ENCODE data around the gene PTH2.
"Not testable (repeated sequence)": the region's sequence is repeated elsewhere in the genome, so short reads cannot be mapped to it uniquely, and the experiment has no call there.

The PTH2 gene

GRCh38 chr19:49447485-49448431 lies 24.5 kb upstream of the PTH2 start:
- DNase-seq (ENCODE audit: low read depth, low spot score), result no peak

DNA sequence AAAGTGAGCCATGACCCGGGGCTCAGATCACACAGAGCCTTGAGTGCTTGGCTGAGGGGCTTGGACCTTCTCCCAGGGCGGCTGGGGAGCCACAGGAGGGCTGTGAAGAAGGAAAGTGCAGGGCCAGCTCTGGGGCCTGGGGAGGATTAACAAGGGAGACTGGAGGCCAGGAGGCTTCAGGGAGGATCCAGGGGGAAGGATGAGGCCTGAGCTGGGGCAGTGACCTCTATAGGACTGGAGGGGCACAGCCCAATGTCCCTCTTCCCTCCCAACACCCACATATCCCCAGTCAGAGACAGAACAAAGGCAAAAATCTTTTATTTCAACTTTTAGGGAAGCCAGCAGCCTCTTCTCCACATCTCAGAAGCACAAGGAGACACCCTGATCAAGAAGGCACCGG lies 22.8 kb upstream of the PTH2 start:
- DNase-seq (ENCODE audit: low read depth, low spot score), result no peak

- not testable (repeated sequence) for DNase-seq (ENCODE audit: low read depth, low spot score)
Measured at GRCh38 chr19:49444100-49444700, 21.0 kb upstream of the PTH2 start.

DNA sequence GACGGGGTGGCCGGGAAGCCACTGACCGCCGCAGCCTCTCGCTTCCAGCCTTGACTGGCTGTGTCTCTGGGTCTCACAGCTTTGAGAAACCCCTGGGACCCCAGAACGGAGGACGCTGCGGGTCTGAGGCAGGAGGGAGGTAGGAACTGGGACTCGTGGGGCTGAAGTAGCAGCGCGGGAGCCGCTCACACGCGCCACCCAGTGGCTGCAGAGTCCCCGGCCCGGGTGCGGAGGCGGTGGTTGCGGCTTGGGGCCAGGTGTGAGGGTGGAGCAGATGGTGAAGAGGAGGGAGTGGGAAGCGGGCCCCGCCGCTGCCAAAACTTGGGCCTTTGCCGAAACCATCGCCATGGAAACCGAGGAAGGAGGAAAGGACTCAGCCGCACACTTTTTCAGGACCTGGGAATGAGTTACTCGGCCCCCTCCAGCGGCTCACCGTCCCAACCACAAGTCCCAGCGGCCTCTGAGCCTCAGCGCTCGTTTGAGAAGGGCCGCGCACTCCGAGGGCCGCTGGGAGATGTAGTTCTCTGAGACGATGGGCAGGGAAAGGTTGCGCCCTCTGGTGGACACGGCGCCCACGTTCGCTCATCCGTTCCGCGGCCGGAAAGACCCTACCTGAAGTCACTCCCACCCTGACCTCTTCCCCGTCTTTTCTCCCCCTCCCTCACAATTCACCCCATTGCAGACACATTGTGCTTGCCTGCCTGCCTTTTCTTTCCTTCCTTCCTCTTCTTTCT lies 20.3 kb upstream of the PTH2 start:
- no peak for DNase-seq (ENCODE audit: low read depth, low spot score)

DNA sequence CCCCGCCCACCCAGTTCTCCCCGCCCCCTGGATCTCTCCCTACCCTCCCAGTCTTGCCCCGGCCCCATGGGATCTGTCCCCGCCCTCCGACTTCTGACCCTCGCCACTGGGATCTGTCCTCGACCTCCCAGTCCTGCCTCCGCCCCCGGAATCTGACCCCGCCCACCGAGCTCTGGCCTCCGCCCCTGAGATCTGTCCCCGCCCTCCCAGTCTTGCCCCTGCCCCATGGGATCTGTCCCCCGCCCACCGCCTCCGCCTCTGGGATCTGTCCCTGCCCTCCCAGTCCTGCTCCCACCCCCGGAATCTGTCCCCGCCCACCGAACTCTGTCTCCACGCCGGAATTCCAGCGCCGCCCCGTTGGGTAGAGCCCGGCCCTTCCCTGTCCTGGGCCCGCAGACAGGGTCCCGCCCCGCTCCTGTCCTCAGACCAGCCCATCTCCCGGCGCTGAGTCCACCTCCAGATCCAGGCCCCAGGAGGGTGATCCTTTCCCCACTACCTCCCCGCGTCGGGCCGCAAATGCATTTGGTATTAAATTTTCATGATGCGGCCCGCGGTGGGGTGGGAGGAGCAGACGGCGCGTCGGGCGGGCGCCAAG lies 19.6 kb upstream of the PTH2 start:
- peak; percentile 74 for DNase-seq (ENCODE audit: low read depth, low spot score)

GRCh38 chr19:49442354-49442753 lies 19.1 kb upstream of the PTH2 start:
- DNase-seq (ENCODE audit: low read depth, low spot score), result no peak

GRCh38 chr19:49441960-49442350 lies 18.7 kb upstream of the PTH2 start:
- DNase-seq (ENCODE audit: low read depth, low spot score), result no peak

DNA sequence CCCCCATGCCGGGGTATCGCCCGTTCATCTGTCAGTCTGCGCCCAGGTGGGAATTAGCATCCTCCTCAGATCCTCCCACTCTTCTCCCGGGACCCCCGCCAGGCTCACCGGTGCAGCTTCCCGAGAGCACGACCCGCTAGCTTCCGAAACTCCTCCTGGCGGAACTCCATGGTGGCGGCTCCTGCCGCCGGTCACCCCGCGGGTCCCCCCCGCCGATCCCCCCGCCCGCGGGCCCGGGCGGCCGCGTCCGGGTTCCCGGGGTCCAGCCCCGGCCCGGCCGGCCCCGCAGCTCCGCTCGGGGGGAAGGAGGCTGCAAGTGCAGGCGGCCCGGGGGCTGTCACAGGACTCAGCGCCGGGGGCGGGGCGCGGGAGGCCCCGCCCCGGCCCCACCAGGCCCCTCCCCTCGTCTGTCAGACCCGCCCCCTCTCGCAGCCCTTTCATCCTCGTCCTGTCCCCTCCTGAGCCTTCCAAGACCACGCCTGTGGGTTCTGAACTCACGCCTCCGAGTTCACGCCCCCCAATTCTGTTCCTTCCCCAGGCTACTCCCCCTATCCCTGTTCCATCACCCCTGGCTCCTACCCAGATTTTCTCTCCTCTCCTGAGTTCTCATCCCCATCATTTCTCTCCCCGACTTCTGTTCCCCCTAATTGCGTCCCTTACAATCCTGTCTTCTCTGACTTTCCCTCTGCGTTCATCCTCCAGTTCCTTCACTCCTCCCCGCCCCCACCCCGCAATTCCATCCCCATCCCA lies 18.1 kb upstream of the PTH2 start, which contains the start of gene SLC17A7:
Gene SLC17A7 (minus strand): TSS at position 318 of the 750 bp plus-strand sequence. CDS start 148 bp downstream, at position 170.
- DNase-seq (ENCODE audit: low read depth, low spot score), result no peak

DNA sequence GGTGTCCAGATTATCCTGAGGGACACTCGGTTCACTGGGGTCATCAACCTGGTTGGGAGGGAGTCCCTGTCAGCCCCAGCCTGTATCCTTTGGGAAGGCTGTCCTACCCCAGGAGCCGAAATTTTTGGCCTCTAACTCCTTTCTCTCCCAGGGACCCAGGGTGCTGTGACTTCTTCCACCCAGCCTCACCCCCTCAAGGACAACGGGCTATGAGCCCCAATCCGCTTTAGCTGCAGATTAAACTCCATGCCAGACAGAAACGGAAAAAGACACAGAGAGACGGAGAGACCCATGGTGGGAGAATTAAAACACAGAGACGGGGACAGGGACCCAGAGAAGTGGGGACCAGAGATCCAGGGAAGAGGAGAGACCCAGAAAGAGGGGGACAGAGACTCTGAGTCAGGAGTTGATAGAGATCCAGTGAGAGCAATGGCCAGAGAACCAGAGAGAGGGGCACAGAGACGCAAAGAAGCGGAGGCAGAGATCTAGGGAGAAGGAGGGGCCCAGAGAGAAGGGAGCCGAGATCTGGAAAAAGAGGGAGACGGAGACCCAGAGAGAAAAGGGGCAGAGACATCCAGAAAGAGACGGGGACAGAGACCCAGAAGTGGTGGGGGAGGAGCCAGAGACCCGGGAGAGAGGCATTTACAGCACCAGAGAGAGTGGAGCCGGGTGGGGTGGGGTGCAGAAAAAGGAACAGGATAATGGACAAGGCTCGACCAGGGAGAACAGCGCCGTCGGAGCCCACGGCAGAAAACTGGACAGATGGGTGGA lies 17.4 kb upstream of the PTH2 start:
- DNase-seq (ENCODE audit: low read depth, low spot score), result no peak

DNA sequence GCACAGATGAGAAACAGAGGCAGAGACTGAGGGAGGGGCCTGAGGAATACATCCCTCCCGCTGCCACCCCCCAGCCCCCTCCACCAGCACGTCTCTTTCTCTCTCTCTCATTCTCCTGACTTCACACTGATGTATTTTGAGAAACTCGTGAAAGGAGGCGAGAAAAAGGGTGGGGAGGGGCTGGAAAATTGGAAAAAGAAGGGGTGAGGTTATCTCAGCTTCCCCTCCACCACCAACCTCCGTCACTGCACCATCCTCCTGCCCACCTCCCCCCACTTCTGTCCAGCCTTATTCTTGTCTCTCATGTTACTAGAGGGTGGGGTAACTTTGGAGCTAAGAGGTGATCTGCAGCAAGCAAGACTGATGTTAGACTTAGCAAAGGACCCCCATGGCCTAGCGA lies 16.6 kb upstream of the PTH2 start:
- DNase-seq (ENCODE audit: low read depth, low spot score), result no peak

- no peak for DNase-seq (ENCODE audit: low read depth, low spot score)
Measured at GRCh38 chr19:49438261-49438660, 15.0 kb upstream of the PTH2 start.

GRCh38 chr19:49437231-49437630 lies 14.0 kb upstream of the PTH2 start:
- no peak for DNase-seq (ENCODE audit: low read depth, low spot score)

DNA sequence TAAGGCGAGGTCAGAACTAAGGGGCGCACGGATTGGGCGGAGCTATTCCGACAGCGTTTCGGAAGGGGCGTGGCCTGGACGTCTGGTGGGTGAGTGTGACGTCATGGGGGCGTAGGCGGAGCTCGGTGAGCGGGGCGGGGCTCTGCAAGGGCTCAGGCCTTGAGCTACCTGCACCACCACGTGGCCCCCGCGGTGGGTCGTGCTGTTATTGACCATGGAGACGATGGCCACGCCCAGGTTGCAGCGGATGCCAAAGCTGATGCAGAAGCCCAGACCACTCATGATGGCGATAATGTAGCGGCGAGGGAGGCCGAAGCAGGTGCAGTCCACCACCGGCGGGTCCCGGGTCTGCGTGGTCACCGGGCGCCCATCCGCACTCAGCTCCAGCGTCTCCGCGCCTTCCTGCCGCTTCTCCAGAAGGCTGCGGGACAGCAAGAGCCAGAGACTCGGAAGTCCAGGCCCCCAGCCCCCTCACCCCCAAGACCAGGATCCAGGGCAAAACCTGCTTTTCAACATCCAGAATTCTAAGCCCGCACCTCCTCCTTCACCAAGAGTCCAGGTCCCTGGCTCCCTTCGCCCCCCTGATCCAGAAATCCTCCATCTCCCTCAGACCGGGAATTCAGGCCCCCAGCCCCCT lies 13.3 kb upstream of the PTH2 start:
- DNase-seq (ENCODE audit: low read depth, low spot score), result no peak

- no peak for DNase-seq (ENCODE audit: low read depth, low spot score)
Measured at GRCh38 chr19:49435670-49436069, 12.4 kb upstream of the PTH2 start.

GRCh38 chr19:49434907-49435583 lies 11.8 kb upstream of the PTH2 start:
- DNase-seq (ENCODE audit: low read depth, low spot score), result no peak

DNA sequence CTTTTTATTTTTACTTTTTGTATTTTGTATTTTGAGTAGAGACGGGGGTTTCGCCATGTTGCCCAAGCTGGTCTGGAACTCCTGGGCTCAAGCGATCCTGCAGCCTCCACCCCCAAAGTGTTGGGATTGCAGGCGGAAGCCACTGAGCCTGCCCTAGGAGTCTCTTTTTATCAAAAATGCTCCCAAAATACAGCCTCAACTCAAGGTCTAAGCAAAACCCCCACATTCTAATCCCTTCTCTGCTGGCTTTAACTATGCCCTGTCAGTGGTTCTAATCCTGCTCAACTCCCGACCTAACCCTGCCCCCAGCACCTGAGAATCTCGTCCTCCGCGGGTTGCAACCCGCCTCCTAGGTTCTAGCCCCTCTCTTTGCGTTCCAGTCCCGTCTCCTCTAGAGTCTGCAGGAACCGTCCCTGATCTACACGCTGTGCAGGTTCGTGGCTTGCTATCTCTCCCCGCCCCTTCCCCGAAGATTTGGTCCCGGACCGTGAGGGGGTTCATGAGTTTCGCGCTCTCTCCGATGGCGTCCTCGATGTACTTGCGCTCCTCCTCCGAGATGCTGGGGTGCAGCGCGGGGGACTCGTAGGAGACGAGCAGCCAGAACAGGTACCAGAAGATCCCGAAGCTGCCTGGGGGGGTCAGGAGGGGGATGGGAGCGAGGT lies 10.1 kb upstream of the PTH2 start:
- DNase-seq (ENCODE audit: low read depth, low spot score), result no peak

- DNase-seq (ENCODE audit: low read depth, low spot score), result no peak
Measured at GRCh38 chr19:49432141-49433073, 9.2 kb upstream of the PTH2 start.

- no peak for DNase-seq (ENCODE audit: low read depth, low spot score)
Measured at GRCh38 chr19:49431330-49431749, 8.1 kb upstream of the PTH2 start.

All from iPS DF 19.7 (cell line).